Ishikawa (cell line): Measurements from ENCODE around the gene CTNNA3.

Source experiments
- CREB1 ChIP-seq: IDR thresholded peaks from 2 replicates; pipeline ENCODE4 v1.6.1; 2012; ENCODE audit warnings: low read depth
- EGR1 ChIP-seq: IDR thresholded peaks from 2 replicates; pipeline ENCODE4 v1.6.1; 2012
- EP300 ChIP-seq: IDR thresholded peaks from 2 replicates; pipeline ENCODE4 v1.6.1; 2012; ENCODE audit warnings: borderline replicate concordance
- FOXM1 ChIP-seq: IDR thresholded peaks from 2 replicates; pipeline ENCODE4 v1.6.1; 2012; ENCODE audit warnings: low read depth, borderline replicate concordance
- TAF1 ChIP-seq: IDR thresholded peaks from 2 replicates; pipeline ENCODE4 v1.6.1; 2012; ENCODE audit warnings: low read depth, mild to moderate bottlenecking
- TEAD4 ChIP-seq: IDR thresholded peaks from 2 replicates; pipeline ENCODE4 v1.6.1; 2012
- YY1 ChIP-seq: IDR thresholded peaks from 2 replicates; pipeline ENCODE4 v1.6.1; 2012; ENCODE audit warnings: low read depth
- ZBTB7A ChIP-seq: IDR thresholded peaks from 2 replicates; pipeline ENCODE4 v1.6.1; 2012; ENCODE audit warnings: low read depth
- TF ChIP-seq, protein P1 (sequence below): IDR thresholded peaks from 2 replicates; pipeline ENCODE4 v1.6.1; 2012
- TF ChIP-seq, protein P2 (sequence below): IDR thresholded peaks from 2 replicates; pipeline ENCODE4 v1.6.1; 2012

DNA sequence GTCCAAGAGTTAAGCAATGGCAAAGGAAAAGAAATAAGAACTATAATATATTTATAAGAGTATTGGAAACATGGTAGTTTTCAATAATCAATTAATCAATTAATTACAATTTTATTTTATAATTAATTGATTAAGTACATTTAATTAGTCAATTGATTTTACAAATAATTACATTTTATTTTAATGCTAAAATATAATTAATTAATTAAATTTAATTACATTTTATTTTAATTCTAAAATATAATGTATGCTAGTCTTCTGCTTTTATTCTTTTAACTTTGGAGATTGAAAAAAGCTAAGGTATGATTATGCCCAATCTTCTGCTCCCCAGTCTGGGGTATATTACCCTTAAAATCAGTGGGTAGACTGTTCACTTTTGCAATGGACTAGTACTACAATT lies 1456.9 kb downstream of the CTNNA3 start:
- TF ChIP-seq FOXM1: no peak
- TF ChIP-seq TEAD4: no peak
- TF ChIP-seq YY1: no peak
- no peak for TF ChIP-seq TAF1
- TF ChIP-seq, protein P1, sequence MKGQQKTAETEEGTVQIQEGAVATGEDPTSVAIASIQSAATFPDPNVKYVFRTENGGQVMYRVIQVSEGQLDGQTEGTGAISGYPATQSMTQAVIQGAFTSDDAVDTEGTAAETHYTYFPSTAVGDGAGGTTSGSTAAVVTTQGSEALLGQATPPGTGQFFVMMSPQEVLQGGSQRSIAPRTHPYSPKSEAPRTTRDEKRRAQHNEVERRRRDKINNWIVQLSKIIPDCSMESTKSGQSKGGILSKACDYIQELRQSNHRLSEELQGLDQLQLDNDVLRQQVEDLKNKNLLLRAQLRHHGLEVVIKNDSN: no peak
- TF ChIP-seq, protein P2, sequence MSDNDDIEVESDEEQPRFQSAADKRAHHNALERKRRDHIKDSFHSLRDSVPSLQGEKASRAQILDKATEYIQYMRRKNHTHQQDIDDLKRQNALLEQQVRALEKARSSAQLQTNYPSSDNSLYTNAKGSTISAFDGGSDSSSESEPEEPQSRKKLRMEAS: no peak
- no peak for TF ChIP-seq EP300
- TF ChIP-seq CREB1: no peak
- TF ChIP-seq ZBTB7A: no peak
- no peak for TF ChIP-seq EGR1
